Left renal cortex interstitium (tissue), 4 donors: ENCODE results near the gene RBBP4. TPM values are rescaled to one million over a fixed set of nuclear protein-coding genes. Genes with fewer than 3 reads are reported as not detected.

ENCODE experiments used
- DNase-seq, 4 donors: peaks; one replicate each; pipeline ENCODE4 v3.0.0-alpha.2; 2013; ENCODE audit warnings: low read depth in 4 of 4, low spot score in 2 of 4, missing footprints in 1 of 4
- polyA plus RNA-seq, 4 donors: library from polyadenylated mRNA; unstranded; fragments of 120-200 nt; gene quantifications; one replicate each; pipeline ENCODE4 v1.2.1, GENCODE V29; 2013; ENCODE audit not compliant: insufficient read length in 4 of 4

The RBBP4 gene
- polyA plus RNA-seq, 4 donors = 306 to 331 (median 322) TPM

DNA sequence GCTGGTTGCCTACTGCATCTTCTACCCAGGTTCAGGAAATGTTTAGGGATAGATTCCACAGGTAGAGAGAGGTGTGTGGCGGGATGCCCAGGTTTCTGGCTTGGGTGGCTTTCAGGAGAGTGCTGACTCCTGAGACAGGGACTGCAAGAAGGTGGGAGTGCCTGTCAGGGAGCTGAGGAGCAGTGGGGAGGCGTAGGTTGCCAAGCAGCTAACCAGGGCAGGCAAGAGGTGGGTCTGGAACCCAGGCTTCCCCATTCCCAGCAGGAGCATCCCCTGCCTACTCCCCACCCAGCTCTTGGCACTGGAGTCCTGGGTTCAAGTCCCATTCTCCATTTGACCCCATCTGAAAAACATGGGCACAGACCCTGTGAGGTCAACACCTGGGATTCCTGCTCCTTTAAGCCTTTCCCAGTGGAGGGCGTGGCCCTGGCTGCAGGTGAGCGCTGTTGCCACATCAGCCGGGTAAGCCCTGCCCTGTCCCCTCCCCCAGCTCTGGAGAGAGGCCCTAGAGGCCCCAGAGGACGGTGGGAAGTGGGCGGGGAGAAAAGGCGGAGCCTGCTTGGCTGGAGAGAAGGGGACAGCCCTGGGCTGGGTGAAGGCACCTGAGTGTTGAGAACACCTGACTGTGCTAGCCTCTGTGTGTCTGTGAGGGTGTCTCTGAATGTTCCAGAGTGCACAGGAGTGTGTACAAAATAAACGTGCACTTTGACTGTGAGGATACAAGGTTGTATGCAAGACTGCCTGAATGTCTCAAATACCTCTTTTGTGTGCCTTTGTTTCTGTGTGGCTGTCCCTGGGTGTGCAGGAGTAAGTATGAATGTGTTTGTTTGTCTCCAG lies 65.5 kb downstream of the RBBP4 start:
- DNase-seq = peak in 2 of 4 donors; percentile 78 to 83

DNA sequence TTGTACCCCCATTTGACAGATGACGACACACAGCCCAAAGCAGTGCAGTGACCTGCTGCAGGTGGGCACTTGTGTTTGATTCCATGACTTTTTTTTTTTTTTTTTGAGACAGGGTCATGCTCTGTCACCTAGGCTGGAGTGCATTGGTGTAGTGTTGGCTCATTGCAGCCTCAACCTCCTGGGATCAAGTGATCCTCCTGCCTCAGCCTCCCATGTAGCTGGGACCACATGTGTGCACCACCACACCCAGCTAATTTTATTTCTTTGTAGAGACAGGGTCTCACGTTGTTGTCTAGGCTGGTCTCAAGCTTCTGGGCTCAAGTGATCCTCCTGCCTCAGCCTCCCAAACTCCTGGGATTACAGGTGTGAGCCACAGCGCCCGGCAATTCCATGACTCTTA lies 66.5 kb downstream of the RBBP4 start:
- no peak for DNase-seq

- no peak for DNase-seq
These were observed 67.0 kb downstream of the RBBP4 start for GRCh38 chr1:32718036-32718435.

- DNase-seq = no peak
These were observed 67.5 kb downstream of the RBBP4 start for GRCh38 chr1:32718527-32718926.

DNA sequence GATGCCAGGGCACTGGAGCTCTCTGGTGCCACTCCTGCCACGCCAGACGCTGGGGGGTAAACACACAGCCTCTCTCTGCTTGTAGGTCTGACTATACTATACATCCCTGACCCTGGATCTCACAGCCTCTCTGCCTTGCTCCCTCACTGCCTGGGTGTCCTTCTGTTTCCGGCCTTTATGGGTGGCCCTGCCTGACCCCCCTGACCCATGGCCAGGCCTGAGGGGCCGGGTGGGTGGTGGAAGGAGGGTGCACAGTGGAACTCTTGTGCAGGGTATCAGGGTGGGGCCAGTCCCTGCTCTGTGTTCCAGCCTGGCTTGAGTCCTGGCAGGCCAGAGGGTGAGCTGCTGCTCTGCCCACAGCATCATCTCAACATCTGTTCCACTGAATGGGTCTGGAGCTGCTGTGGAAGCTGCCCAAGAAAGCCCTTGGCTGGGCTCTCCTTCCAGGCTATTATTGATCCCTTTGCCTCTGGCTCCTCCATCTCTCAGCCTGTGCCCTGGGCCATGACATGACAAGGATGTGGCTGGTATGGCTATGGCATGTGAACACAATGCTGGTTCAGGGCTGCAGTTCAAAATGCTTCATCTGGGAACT lies 68.8 kb downstream of the RBBP4 start:
- no peak for DNase-seq

DNA sequence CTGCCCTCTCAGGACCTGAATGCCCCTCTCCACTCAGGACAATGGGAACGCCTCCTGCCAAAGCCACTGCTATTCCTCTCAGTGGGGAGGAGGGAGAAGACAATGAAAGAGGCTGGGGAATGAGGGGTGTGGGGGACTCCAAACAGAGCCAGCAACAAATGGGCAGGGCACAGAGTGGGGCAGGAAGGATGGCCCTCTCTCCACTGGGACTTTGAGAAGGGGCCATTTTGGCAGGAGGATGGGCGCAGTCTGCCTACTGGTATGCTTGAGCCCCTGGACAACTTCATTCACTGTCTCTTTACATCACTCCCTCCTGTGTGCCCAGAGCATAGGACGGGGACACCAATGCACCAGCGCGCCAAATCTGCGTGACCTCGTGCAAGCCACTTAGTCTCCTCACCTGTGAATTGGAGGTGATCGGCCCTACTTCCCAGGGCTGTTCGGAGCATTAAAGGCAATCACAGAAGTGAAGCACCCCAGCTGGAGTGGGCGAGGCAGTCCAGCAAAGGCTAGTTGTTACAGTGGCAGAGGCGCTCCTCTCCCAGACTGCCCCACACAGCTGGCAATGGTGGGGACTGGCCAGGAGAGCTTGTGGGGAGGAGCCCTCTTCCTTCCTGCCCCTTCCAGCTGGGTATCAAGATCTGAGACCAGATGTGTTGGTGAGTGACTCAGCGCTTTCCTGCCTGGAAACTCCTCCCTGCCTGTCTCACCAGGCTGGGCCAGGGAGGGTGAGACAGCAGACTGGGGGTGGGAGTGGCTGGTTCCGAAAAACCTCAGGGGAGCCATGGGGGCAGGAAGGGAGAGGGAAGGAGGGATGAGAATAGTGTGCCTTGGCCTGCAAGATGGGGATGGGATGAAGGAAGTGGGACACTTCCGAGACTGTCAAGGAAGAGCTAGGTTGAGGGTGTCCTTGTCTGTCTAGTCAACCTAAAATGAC lies 73.9 kb downstream of the RBBP4 start:
- no peak for DNase-seq

DNA sequence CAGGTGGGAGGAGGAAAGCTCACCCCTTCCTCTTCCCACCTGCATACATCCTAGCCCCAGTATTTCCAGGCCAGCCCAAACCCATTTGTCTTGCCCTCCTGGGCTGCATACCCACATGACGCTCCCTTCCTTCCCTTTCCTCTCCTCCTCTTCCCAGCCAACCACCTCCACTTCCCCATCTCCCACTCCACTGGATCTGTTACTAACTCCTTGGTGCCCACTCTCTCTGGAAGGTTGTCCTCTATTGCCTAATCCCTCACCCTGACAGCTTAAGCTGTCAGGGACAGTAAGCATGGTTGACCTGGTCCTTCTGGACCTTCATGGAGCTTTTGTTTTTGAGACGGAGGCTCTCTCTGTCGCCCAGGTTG lies 74.6 kb downstream of the RBBP4 start:
- DNase-seq = no peak

DNA sequence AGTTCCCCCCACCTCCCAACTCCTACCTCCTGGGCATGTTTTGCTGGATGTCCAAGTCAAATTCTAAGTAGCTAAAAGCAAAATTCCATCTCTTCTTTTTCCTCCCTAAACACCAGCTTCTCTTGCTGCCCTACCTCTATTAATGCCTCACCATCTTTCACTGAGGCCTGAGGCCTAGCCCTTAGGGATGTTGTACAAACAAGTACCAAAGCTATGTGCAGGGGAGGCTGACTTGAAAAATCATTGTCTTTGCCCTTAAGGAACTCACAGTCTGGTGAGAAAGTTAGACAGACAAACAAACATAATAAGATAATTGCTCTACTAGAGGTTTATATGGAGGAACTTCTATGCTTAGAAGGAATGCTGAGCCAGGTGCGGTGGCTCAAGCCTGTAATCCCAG lies 76.9 kb downstream of the RBBP4 start:
- no peak for DNase-seq

DNA sequence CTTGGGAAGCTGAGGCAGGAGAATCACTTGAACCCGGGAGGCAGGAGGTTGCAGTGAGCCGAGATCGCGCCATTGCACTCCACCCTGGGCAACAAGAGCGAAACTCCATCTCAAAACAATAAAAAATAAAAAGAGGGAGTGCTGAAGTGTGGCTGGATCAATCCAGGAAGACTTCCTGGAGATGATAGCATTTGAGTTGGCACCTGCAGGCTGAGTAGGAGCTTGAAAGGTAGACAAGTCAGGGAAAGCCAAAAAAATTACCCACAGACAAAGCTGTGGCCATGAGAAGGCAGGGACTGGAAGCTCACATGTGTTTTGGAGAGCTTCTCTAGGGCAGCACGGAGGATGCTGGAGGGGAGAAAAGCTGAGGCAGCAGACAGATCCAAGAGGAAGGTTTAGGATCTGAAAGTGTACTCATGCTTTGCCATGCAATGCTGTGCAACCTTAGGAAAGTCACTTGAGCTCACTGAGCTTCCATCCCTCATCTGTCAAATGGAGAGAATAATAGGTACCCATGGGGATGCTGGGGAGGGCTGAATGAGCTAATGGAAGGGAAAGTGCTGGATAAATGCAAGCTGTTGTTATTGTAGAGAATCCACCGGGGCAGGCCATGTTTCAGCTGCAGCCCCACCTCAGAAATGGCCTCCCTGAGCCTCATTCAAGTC lies 77.5 kb downstream of the RBBP4 start:
- no peak for DNase-seq

DNA sequence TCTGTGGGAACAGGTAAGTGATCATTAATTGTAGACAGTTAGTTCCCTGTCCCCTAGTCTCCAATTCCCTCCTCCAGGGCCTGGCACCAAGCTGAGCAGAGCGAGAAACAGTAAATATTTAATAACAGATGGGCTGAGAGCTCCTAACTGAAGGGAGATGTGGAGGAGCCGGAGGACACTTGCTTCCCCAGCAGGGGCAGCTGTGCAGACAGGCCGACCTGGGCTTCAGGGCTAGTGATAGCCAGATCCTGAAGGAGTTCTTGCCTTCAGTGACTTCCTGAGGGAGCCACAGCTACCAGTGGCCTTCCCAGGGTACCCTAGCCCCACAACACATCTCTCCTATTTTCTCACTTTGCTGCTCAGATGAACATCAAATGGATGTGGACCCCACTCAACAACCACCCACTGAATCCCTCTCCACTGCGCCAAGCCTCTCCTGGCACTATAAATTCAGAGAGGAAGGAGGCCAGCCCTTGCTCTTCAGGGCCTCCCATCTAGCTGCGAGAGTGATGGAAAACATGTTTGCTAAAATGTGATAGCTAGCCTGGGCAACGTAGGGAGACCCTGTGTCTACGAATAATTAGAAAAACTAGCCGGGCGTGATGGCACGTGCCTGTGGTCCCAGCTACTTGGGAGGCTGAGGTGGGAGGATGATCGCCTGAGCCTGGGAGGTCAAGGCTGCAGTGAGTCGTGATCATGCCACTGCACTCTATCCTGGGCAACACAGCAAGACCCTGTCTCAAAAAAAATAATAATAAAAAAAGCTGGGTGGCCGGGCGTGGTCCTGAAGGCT lies 78.4 kb downstream of the RBBP4 start:
- DNase-seq = no peak

- DNase-seq = no peak
These were observed 82.7 kb downstream of the RBBP4 start for GRCh38 chr1:32733582-32734321.

Other genes starting within 250 kb of the RBBP4 start
- gene ZBTB8B, start 186.1 kb upstream of the RBBP4 start, polyA plus RNA-seq = 1 to 10 TPM in 2 of 4 donors, under 1 TPM in 2; 0.73 to 2.1 (median 1.4) TPM
- 10 to 100 TPM; 15.1 to 19.8 (median 16.1) TPM for gene ZBTB8A, start 111.8 kb upstream of the RBBP4 start, polyA plus RNA-seq
- 10 to 100 TPM; 36.7 to 44.1 (median 39.8) TPM for gene ZBTB8OS, start 658 bp upstream of the RBBP4 start, polyA plus RNA-seq
- 1 to 10 TPM; 1.2 to 3.0 (median 1.5) TPM for gene SYNC, start 51.6 kb downstream of the RBBP4 start, polyA plus RNA-seq
- 10 to 100 TPM; 52.0 to 72.6 (median 59.5) TPM for gene YARS1, start 166.2 kb downstream of the RBBP4 start, polyA plus RNA-seq
- 10 to 100 TPM; 25.7 to 45.9 (median 36.5) TPM for gene S100PBP, start 166.4 kb downstream of the RBBP4 start, polyA plus RNA-seq
- gene FNDC5, start 219.7 kb downstream of the RBBP4 start, polyA plus RNA-seq = 10 to 100 TPM; 40.6 to 69.7 (median 52.6) TPM
- under 1 TPM; 0.48 to 0.95 (median 0.58) TPM for gene HPCA, start 235.3 kb downstream of the RBBP4 start, polyA plus RNA-seq